Activated naive CD8-positive, alpha-beta T cell treated with anti-CD3 and anti-CD28 coated beads, Interleukin-2, amount 50 U/mL, for 16 hours (primary cell): ENCODE measurements around the gene COL6A6.

ENCODE experiments used
- DNase-seq: peaks from one replicate; pipeline ENCODE4 v3.0.0-alpha.2; 2020; ENCODE audit warnings: low read depth, low spot score

COL6A6 gene, protein sequence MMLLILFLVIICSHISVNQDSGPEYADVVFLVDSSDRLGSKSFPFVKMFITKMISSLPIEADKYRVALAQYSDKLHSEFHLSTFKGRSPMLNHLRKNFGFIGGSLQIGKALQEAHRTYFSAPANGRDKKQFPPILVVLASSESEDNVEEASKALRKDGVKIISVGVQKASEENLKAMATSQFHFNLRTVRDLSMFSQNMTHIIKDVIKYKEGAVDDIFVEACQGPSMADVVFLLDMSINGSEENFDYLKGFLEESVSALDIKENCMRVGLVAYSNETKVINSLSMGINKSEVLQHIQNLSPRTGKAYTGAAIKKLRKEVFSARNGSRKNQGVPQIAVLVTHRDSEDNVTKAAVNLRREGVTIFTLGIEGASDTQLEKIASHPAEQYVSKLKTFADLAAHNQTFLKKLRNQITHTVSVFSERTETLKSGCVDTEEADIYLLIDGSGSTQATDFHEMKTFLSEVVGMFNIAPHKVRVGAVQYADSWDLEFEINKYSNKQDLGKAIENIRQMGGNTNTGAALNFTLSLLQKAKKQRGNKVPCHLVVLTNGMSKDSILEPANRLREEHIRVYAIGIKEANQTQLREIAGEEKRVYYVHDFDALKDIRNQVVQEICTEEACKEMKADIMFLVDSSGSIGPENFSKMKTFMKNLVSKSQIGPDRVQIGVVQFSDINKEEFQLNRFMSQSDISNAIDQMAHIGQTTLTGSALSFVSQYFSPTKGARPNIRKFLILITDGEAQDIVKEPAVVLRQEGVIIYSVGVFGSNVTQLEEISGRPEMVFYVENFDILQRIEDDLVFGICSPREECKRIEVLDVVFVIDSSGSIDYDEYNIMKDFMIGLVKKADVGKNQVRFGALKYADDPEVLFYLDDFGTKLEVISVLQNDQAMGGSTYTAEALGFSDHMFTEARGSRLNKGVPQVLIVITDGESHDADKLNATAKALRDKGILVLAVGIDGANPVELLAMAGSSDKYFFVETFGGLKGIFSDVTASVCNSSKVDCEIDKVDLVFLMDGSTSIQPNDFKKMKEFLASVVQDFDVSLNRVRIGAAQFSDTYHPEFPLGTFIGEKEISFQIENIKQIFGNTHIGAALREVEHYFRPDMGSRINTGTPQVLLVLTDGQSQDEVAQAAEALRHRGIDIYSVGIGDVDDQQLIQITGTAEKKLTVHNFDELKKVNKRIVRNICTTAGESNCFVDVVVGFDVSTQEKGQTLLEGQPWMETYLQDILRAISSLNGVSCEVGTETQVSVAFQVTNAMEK (N-terminal part only)

DNA sequence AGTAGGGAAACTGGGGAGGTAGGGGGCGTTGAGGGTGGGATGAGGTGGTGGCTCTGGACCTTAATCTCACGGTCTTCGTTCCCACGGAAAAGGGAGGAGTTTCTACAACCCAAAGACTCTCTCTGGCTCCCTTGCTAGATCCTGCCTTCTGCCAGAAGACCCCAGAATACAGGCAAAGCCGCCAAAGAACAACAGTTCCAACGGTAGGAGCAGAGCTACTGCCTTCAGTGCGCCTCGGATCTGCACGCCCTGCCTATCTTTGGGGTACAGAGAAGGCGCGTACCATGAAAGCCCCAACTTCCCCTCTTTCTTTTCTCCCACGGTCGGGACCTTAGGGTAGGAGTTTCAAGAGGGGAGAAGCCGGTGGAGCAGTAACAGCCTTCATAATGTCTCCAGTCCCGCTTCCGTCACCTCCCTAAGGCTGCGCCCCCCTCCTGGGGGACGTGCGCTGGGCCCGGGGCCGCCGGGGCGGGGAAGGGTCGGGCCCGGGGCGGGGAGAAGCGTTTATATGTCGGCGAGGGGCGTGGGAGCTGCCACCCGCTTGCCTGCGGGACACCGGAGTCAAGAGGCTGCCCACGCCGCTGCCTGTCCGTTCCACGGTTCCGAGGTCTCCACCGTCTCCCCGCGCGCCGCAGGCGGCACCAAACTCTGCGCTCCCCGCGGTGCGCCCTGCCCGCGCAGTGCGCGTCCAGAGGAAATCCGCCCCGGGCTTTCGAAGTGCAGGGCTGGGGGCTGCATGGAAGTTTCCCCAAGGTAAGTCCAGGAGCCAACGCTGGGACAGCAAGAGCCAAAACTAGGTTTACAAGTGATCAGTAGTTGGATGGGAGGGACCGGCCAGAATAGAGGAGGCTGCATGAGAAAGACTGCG lies at the start of gene COL6A6:
Gene COL6A6 (plus strand): TSS at position 533 of the 868 bp plus-strand sequence. CDS start 43,188 bp downstream, outside the sequence.
- no peak for DNase-seq

DNA sequence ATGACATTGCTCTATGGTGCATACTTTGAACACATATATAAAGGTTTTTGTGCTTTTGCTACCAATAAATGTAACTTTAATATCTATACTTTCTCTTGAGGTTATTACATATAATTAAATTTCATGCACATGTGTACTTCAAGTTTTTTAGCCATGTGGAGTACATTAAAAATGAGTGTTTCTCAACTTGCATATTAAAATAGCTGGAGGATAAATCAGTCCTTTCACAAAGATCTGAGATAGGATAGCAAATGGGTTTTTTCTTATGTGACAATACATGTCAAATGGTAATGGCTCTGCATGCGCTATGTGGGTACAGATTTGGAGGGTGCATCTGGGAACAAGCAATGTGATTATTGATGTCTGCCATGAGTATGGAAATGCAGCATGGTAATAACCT lies 48.7 kb upstream of the COL6A6 start:
- no peak for DNase-seq

DNA sequence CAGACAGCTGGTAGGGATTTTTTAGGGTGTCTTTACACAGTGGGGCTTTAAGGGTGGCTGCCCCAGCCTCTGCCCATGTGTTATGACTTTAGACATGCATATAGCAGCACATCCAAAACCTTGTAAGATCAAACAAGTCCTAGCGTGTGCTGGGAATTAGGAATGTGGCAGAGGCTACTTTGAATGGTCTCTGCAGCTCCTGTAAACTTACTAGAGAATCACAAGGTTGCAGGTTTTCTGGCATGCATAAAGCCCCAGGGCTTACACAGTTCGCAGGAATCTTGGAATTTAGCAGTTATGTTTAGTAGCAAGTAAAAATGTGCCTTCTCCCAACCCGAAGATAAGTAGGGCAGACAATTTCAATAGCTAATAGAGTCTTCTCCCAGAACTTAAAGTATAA lies 46.9 kb upstream of the COL6A6 start:
- DNase-seq: no peak

DNA sequence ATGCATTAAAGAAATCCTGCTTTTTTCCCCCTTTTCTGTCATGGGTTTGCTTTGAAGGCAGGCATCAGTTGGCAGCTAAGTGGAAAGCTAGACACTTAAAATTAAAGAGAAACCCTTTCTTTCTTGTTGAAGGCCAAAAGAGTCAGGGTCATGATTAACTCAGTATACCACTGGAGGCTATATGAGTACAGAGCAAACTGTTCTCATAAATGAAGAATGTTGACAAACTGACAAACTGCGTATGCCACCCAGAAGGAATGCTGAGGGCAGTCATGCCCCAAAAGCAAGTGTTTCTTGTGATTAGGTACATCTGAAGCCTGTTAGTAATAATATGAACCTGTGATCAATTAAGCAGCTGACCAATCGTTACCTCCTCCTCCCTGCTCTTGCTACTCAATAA lies 43.6 kb upstream of the COL6A6 start:
- no peak for DNase-seq

DNA sequence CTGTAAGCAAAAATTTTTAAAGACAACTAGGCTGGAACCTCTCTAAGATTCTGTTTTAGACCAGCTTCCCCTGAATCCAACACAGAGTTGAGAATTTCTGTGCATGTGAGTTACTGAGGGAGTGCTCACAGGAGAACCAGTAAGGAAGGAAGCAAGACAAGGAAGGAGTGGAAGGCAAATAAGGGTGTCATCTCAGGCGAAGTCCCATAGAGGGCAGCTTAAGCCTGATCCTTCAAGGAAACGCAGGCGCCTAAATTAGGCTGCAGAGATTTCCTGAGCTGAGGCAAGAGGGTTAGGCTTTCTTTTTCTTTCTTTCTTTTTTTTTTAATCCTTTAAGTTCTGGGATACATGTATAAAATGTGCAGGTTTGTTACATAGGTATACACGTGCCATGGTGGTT lies 36.2 kb upstream of the COL6A6 start:
- DNase-seq: no peak

DNA sequence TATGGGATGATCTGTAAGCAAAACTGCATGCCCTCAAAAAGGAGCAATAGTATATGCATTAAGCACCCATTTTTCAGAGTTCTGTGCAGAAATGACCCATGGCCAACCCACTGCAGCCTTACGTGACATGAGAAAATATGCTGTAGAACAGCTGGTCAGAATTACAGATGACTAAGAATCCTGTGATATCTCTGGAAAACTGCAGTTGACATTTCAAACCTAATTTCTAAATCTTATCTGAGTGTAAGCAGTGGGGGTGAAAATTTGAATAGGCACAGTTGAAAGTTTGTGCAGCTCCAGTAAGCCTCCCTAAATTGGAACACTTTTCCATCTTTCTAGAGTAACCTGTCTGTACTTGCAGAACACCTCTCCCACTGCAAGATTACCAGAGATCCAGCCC lies 28.7 kb upstream of the COL6A6 start:
- no peak for DNase-seq

DNA sequence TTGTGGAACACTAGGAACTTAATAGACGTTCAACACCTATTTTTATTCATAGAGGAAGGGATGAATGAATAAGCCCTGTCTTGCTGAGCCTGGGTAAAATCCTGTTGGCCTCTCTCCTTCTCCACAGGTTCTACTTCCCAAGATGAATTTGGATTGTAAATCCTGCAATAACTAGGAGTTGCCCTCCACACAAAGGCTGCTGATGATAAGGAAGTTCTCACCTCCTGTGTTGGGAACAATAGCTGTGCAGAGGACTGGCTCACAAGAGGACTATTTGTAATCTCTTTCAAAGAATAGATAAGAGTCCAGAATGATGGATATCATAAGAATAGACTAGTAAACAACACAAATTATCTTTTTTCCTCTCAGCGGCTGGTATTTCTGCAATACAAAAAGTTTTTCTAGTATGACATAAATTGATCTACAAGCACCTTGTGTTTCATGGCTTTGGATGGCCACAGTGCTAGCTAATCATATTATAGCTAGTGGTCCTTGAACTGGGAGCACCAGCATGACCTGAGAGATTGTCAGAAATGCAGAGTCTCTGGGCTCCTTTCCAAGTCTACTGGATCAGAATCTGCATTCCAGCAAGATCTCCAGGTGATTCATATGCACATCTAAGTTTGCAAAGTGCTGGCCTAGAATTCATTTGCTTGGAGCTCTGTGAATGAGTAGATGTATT lies 28.1 kb upstream of the COL6A6 start:
- no peak for DNase-seq

DNA sequence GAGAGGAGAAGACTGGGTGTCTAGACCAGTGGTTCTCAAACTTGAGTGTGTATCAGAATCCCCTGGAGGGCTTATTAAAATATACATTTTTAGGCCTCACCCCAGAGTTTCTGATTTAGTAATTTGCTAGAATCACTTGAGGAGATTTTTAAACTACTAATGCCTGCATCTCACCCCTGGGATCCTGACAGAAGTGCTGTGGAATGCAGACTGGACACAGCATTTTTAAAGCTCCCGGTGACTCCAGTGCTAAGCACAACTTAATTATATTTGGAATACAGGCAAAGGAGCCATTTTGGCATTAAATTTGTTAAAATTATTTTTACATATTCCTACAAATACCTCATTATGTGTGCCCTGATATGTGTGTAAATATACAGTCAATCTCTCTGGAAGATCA lies 26.7 kb upstream of the COL6A6 start:
- no peak for DNase-seq

DNA sequence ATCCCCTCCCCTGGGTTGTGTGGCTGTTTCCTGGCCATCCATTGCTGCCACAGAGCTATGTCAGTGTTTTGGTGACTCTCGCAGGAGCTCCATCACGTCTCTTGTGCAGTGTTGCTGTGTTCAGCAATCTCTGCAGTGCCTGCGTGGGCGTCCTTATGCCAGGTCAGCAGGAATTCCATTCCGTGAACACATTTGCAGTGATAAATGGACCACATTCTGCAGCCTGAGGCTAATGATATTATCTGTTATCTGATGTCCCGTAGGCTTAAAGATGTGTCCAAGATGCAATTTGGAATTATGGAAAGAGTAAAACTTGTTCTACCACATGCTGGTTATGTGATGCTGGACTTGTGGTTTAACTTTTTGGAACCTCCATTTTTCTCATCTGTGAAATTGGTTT lies 25.5 kb upstream of the COL6A6 start:
- no peak for DNase-seq

DNA sequence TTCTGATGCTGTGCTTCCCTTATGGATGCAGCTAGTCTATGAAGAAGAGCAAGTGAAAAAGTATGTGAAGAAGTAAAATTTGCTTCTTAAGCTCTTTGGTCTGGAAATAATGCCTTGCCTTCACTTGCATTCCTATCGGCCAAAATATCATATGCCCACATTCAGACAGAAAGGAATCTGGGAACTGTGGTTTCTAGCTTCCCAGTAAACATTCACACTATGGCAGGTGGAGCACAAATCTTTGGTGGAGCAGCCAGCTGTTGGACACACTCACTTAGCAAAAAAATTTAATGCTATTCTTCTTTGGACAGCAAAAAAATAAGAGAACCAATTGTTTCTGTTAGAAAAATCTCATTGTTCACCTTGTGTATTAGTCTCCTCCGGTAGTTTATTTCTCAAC lies 12.3 kb upstream of the COL6A6 start:
- DNase-seq: no peak

DNA sequence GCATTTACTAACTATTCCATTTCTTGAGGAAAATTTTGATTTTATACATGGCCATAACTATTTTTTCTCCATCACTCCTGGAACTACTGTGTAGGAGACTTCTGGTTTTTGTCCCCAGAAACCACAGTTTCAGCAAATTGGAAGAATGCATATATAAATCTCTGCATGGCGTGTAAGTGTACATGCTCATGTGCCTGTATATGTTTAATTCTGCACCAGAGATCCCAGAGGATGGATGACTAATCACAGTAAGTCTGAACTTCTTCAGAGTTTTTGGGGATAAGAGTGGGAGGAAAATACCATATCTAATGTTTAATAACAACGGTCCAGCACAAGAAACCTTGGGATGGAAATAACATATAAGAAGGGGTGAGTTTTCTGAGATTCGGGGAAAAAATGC lies 10.9 kb upstream of the COL6A6 start:
- DNase-seq: no peak

DNA sequence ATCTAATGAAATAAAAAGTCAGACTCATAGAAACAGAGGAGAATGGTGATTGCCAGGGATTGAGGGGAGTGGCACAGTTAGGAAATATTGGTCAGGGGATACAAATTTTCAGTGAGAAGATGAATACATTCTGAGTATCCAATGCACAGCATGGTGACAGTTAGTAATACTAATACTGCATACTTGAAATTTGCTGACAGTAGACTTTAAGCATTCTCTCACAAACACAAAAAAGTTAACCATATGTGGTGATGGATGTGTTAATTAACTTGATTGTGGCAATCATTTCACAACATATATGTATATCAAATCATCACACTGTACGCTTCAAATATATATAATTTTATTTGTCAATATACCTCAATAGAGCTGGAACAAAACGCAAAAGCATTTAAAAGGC lies 9.2 kb upstream of the COL6A6 start:
- DNase-seq: no peak

DNA sequence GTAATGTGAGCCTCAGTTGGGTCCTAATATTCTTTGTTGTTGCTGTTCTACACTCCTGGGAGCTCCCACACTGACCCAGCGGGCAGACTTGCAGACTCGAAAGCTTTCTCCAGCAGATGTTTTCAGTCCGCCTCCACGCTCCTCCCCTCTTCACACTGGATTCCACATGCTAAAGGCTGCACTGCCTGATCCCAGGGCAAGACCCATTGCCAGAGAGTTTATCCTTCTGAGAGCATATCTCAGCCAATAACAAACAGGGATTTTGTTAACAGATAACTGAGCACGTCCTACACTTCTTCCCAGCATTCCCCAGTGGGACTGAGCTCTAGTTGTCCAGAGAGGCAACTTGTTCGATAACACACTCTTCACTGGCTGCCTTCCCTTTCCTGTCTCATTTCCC lies 8.0 kb upstream of the COL6A6 start:
- no peak for DNase-seq

DNA sequence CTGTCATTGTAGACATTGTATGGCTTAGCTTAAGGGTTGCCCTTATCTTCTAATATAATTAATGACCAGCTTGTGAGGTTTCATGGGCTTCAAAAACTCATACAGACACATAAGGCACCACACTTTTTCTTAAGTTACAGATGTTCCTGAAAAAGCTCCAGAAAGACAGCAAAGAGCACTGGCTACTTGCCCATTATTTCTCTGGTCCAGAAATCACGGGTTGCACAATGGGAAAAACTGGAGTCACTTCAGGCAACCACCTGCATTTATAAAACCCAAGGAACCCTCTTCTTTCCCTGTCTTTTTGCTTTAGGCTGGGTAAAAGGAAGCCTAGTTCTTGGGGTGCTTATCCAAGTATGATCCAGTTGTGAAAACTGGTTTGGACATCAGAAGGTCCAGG lies 2.3 kb upstream of the COL6A6 start:
- no peak for DNase-seq

DNA sequence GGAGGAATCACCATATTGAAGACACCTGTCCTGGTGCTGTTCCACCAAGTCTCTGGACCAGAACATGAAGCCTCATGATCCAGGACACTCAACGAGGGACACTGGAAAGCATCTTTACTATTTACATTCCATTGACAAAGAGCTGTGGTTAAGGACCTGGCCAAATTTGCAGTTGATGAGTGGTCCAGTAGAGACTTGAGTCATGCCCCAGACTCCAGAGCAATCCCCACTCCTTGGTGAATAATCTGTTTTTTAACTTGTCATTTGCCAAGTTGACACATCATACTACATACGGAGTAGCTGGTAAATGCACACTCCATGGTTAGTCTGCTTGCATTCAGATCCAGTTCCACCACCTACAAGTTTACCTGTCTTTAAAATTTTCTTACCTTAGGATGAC lies 1.2 kb upstream of the COL6A6 start:
- no peak for DNase-seq

DNA sequence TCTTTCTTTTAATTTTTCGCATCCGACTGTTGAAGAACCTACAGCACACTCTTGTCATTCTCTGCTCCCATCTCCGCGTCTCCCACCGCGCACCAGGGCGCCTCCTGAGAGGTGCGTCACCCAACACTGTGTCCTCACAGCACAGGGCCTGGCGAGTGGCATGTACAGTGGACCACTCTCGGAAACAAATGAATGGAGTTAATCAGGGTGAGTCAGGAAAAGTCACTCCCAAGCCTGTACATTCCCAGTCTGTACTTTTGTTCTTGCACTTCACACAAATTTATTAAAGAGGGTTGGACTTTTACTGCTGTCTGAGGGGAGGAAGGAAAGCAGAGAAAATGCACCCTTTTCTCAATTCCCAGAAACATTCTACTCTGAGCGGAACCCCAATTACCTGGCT lies 625 bp downstream of the COL6A6 start:
- no peak for DNase-seq

DNA sequence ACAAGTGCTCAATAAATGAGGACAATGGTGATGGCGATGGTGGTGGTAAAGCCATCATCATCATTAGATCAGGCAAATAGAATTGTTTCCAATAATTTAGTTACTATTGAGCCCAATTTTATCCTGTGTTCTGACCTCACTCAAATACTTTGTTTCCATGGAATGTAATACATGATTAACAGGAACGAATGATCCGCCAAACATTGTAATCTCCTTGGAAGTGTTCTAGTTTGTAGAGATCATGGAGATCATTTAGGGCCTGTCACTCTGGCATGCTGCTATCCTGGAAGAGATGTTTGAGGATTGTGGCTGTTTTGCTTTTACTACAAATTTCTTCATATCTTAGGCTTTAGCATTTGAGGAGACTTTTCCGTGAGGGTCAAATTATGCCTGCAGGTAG lies 2.8 kb downstream of the COL6A6 start:
- no peak for DNase-seq

DNA sequence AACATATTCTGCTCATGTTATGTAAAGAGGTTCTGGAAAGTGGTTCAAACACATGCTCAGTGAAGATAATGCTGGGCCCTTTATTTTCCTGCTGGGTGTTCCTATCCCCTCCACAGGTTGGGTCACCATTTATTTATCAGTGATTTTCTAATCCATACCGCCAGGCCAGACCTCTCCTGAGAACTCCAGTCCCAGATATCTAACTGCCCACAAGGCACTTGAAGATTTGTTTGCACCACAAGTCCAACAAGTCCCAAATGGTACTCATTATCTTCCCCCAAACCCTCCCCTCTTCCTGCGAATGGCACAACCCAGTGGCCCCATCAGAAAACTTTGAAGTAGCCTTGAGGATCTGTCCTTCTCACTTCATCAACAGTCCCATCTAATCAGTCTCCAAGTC lies 5.4 kb downstream of the COL6A6 start:
- DNase-seq: no peak

DNA sequence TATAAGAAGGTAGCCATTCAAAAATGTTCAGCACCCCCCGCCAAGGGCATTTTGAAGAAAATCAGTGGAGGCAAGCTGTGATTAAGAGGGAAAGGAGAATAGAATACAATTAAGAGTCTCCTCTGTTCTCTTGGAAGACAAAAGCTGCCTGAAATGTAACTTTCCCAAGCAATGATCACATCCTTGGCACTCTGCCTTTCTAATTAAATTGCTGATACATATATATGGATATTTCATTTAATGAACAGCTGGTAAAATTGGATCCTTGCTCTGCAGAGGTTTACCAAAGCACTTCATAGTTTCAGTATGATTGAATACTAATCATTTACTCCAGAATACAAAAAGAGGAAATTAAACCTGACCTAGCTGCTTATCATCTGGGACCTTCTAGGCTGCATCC lies 10.4 kb downstream of the COL6A6 start:
- no peak for DNase-seq

DNA sequence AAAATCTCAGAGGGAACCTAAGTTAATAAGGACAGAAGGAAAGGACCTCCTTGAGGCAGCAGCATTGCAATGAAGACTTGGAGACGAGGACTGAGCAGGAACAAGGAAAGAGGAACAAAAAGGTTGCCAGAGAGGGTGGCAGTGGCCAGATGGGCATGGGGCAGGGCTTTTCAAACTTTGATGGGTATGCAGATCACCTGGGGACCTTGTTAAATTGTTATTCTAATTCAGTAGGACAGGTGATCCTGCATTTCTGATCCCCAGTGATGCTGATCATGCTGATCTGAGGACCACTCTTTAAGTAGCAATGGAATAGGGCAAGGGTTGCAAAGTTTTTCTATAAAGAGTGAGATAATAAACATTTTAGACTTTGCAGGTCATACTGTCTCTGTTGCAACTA lies 11.1 kb downstream of the COL6A6 start:
- DNase-seq: no peak
